HepG2 (cell line): ENCODE results near the gene OMA1. TPM values are rescaled to one million over a fixed set of nuclear protein-coding genes. Genes with fewer than 3 reads are reported as not detected.

Source experiments
- ATAC-seq: fragments of 200-7000 bp; cut with Tn5 transposase; 3 replicates; pipeline ENCODE4 v1.9.1; 2020; ENCODE audit warnings: mild to moderate bottlenecking, moderate library complexity
- BruUV-seq: library from RNA; stranded (reverse); fragments of 400-500 nt; replicated peaks from 2 replicates; lab custom pipeline; 2021; lab: Mats Ljungman, UMichigan
- CTCF ChIA-PET: fragments of 300-600 bp; formaldehyde crosslinking; extraction: SDS; loops from one replicate; lab custom pipeline; 2021; ENCODE audit warnings: low total read pairs, inconsistent platforms, low intra/inter-chr PET ratio; lab: Yijun Ruan, JAX
- POLR2A ChIA-PET: fragments of 350-600 bp; sonication (Branson Sonifier 250); formaldehyde crosslinking; loops from one replicate; lab custom pipeline; 2020; ENCODE audit warnings: antibody characterized with exemption, inconsistent platforms; lab: Yijun Ruan, JAX
- DNase-seq: peaks from one replicate; pipeline ENCODE4 v3.0.0-alpha.2; 2015; ENCODE audit warnings: low spot score
- FAIRE-seq: peaks from 3 replicates; lab custom pipeline; 2011; peaks lifted over from hg19 to GRCh38; lab: Jason Lieb, UNC
- H2AFZ ChIP-seq: one replicate; pipeline ENCODE4 v1.6.1; 2011; ENCODE audit warnings: low read length, inconsistent platforms
- H3K27ac ChIP-seq: fragments of 300-600 bp; 3 replicates; pipeline ENCODE4 v1.8.0; 2011; ENCODE audit warnings: mixed run types, mild to moderate bottlenecking, mixed read lengths, low read length, inconsistent platforms; ENCODE audit not compliant: insufficient read depth; ENCODE audit errors: extremely low read length
- H3K27me3 ChIP-seq, 2 experiments: fragments of 200-600 bp in 1 of 2; 2 replicates in 1 of 2; 3 replicates in 1 of 2; pipeline versions ENCODE4 v1.6.0 to v1.8.0; 2011; ENCODE audit warnings: low read length in 2 of 2, mild to moderate bottlenecking in 2 of 2, moderate library complexity in 2 of 2, inconsistent platforms in 1 of 2; ENCODE audit not compliant: insufficient read depth in 2 of 2, control insufficient read depth in 1 of 2
- H3K36me3 ChIP-seq, 2 experiments: fragments of 200-600 bp in 1 of 2; replicated peaks in 1 of 2; 2 replicates in 1 of 2; 3 replicates in 1 of 2; pipeline versions ENCODE4 v1.5.1 to v1.8.0; 2011; ENCODE audit warnings: low read length in 2 of 2, inconsistent platforms in 1 of 2; ENCODE audit not compliant: insufficient read depth in 2 of 2, control insufficient read depth in 1 of 2
- H3K4me1 ChIP-seq: 2 replicates; pipeline ENCODE4 v1.5.1; 2012; ENCODE audit warnings: low read length, inconsistent platforms; ENCODE audit not compliant: insufficient read depth
- H3K4me2 ChIP-seq: 2 replicates; pipeline ENCODE4 v1.6.0; 2011; ENCODE audit warnings: low read depth, low read length, inconsistent platforms
- H3K4me3 ChIP-seq, 3 experiments: fragments of 200-600 bp in 1 of 3; sonication (generic), shearing (Covaris generic) in 1 of 3; replicated peaks in 1 of 3; 2 replicates each; pipeline ENCODE4 v1.5.1; 2011 to 2016; ENCODE audit warnings: low read length in 3 of 3, inconsistent platforms in 2 of 3, low read depth in 2 of 3, mild to moderate bottlenecking in 2 of 3, control low read depth in 1 of 3, mixed read lengths in 1 of 3; ENCODE audit not compliant: insufficient read depth in 1 of 3
- H3K79me2 ChIP-seq: one replicate; pipeline ENCODE4 v1.6.1; 2011; ENCODE audit warnings: low read length, inconsistent platforms; ENCODE audit not compliant: insufficient read depth
- H3K9ac ChIP-seq: 2 replicates; pipeline ENCODE4 v1.6.0; 2011; ENCODE audit warnings: mild to moderate bottlenecking, low read depth, low read length, inconsistent platforms; ENCODE audit not compliant: insufficient read depth
- H3K9me3 ChIP-seq: 2 replicates; pipeline ENCODE4 v1.5.1; 2012; ENCODE audit warnings: mild to moderate bottlenecking, low read length
- H4K20me1 ChIP-seq: 2 replicates; pipeline ENCODE4 v1.6.0; 2011; ENCODE audit warnings: inconsistent platforms, mild to moderate bottlenecking, low read length, moderate library complexity; ENCODE audit not compliant: insufficient read depth
- RARA ChIP-seq: IDR thresholded peaks from 2 replicates; pipeline ENCODE4 v1.6.1; 2016; ENCODE audit warnings: missing genetic modification reagents, missing compliant biosample characterization
- SALL1 ChIP-seq: sonication (generic); formaldehyde crosslinking; IDR thresholded peaks from 2 replicates; pipeline ENCODE4 v1.8.0; 2022; ENCODE audit warnings: mild to moderate bottlenecking, missing genetic modification reagents
- ZNF331 ChIP-seq: sonication (generic); formaldehyde crosslinking; IDR thresholded peaks from 2 replicates; pipeline ENCODE4 v1.4.0; 2020; ENCODE audit warnings: missing genetic modification reagents
- WGBS: methylation state at CpG from one replicate; pipeline ENCODE4 v1.1.6; 2017; ENCODE audit warnings: low lambda C conversion rate; 5-methylcytosine and 5-hydroxymethylcytosine counted together
- in situ Hi-C: cut with HindIII; loops from 2 replicates; pipeline ENCODE4 v1.10.0; 2017; ENCODE audit warnings: low pct_unique_long_range_greater_than_20kb; ENCODE audit not compliant: extremely low pct_ligation_motif_present
- intact Hi-C: fragments of 100-400 bp; cut with micrococcal nuclease; formaldehyde crosslinking; loops from one replicate; pipeline ENCODE4 v1.10.0; 2022; ENCODE audit not compliant: unreplicated experiment
- polyA plus RNA-seq, 8 experiments: library from polyadenylated mRNA; depleted of rRNA in 3 of 8; stranded (reverse) in 7 of 8; unstranded in 1 of 8; fragments of >200 nt; fragmentation: Illumina TruSeq in 4 of 8; extraction: Trizol in 4 of 8; gene quantifications; 2 replicates each; pipeline versions ENCODE4 v1.2.1 to v1.2.3, GENCODE V29; 2011 to 2016; ENCODE audit warnings: low read depth in 4 of 8, missing spikeins in 1 of 8, mixed read lengths in 1 of 8; ENCODE audit not compliant: insufficient read depth in 1 of 8
- total RNA-seq, 5 experiments: library from RNA; depleted of rRNA; stranded (reverse); fragments of >200 nt; fragmentation: Illumina TruSeq; extraction: Trizol; gene quantifications; 2 replicates each; pipeline ENCODE4 v1.2.3, GENCODE V29; 2016; ENCODE audit warnings: low read depth in 1 of 5
- TF ChIP-seq, protein P1 (sequence below): IDR thresholded peaks from 2 replicates; pipeline ENCODE4 v1.6.1; 2016; ENCODE audit warnings: mild to moderate bottlenecking
- TF ChIP-seq, protein P2 (sequence below), 2 experiments: sonication (generic) in 1 of 2; formaldehyde crosslinking in 1 of 2; IDR thresholded peaks; 2 replicates each; pipeline versions ENCODE4 v1.5.1 to v1.6.1; 2011 to 2020; ENCODE audit warnings: borderline replicate concordance in 1 of 2, low read depth in 1 of 2, low read length in 1 of 2, mild to moderate bottlenecking in 1 of 2, missing genetic modification reagents in 1 of 2, moderate library complexity in 1 of 2

OMA1 gene
- total and polyA plus RNA-seq, 2 of the 13 experiments (the other 11 are each of a cell fraction or from before 2014, with no cell fraction given) = 7.0 to 26.9 TPM

DNA sequence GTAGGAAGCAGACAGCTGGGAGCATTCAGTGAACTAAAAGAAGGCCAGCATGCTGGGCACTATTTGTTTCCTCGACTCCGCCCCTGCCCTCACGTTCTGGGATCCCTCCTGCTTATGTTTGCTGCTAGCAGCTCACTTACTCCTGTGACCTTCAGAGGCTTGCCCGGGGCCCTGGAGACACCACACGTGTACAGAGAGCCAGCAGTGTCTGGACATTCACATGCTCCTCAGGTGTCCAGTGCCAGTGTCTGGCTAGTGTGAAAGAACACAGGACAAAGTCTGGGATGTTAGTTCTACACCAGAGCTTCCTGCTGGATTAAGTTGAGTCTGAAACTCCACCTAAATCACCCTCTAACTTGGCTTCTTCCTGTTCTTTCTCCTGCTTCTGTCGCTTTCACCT, 108.1 kb downstream of the OMA1 start:
- intact Hi-C loops (no loop called here), in situ Hi-C loops (no loop called here)
- no peak overlapping the region for H2AFZ ChIP-seq
- H3K9ac ChIP-seq = no peak overlapping the region
- no peaks in the 10 kb centered on the region for H3K9me3 ChIP-seq
- peak; percentile 17; the same call in 1 of the 2 replicates for TF ChIP-seq RARA (CRISPR knock-in tag)
- peak; percentile 41; the same call in 1 of the 2 replicates for TF ChIP-seq SALL1
- TF ChIP-seq, protein P1, sequence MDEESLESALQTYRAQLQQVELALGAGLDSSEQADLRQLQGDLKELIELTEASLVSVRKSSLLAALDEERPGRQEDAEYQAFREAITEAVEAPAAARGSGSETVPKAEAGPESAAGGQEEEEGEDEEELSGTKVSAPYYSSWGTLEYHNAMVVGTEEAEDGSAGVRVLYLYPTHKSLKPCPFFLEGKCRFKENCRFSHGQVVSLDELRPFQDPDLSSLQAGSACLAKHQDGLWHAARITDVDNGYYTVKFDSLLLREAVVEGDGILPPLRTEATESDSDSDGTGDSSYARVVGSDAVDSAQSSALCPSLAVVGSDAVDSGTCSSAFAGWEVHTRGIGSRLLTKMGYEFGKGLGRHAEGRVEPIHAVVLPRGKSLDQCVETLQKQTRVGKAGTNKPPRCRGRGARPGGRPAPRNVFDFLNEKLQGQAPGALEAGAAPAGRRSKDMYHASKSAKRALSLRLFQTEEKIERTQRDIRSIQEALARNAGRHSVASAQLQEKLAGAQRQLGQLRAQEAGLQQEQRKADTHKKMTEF = no peak
- H3K79me2 ChIP-seq = no peaks in the 10 kb centered on the region
- DNase-seq (no peak), FAIRE-seq (no peak), ATAC-seq (peak; percentile 70)
- no TSS peak for BruUV-seq
- H4K20me1 ChIP-seq = no peaks in the 10 kb centered on the region
- ChIA-PET CTCF (no interaction called here), POLR2A (no interaction called here)
- H3K4me1 ChIP-seq = peaks cover 14% of the 10 kb centered on the region
- whole genome bisulfite sequencing = 24% methylated on average over 5 of the region's 6 CpGs
- no peak overlapping the region for H3K4me3 ChIP-seq
- H3K27ac ChIP-seq = no peak overlapping the region
- no peaks in the 10 kb centered on the region for H3K36me3 ChIP-seq
- no peak overlapping the region for H3K4me2 ChIP-seq
- H3K27me3 ChIP-seq = peaks cover 0 to 2% of the 10 kb centered on the region in 2 experiments; a peak in 1 of 5 replicates

DNA sequence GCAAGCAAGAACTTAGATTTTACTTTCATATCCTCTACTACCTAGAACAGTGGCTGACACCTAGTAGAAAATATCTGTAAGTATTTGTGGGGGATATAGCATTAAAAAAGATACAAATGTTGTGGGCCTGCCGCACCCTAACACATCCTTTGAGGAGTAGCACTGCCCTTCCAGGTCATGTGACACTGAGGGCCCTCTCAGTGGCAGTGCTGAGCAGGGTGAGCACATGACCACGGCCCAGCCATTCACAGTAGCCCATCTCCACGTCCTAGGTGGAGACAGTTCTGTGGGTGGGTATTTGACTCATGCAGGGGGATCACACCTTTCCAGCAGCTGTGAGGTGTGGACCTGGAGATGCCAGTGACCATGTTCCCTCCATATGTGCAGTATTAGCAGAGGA, 108.9 kb downstream of the OMA1 start:
- H3K4me1 ChIP-seq = peaks cover 14% of the 10 kb centered on the region
- CTCF ChIA-PET = no interaction called here
- intact Hi-C loops (no loop called here), in situ Hi-C loops (no loop called here)
- TF ChIP-seq, protein P2, sequence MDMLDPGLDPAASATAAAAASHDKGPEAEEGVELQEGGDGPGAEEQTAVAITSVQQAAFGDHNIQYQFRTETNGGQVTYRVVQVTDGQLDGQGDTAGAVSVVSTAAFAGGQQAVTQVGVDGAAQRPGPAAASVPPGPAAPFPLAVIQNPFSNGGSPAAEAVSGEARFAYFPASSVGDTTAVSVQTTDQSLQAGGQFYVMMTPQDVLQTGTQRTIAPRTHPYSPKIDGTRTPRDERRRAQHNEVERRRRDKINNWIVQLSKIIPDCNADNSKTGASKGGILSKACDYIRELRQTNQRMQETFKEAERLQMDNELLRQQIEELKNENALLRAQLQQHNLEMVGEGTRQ (IDR thresholded peaks at IDR 0.05; ENCODE audit: low read depth, low read length) = peak; percentile 61
- TF ChIP-seq, protein P2 (CRISPR knock-in tag; IDR thresholded peaks at IDR 0.05; ENCODE audit: borderline replicate concordance) = peak; percentile 35; the same call in 1 of the 2 replicates
- no peak for TF ChIP-seq ZNF331 (CRISPR knock-in tag)
- DNase-seq (no peak), FAIRE-seq (no peak), ATAC-seq (peak; percentile 66)
- H3K9me3 ChIP-seq = no peaks in the 10 kb centered on the region
- WGBS = 53% methylated on average over 1 of the region's 3 CpGs
- no peaks in the 10 kb centered on the region for H4K20me1 ChIP-seq
- H3K36me3 ChIP-seq = no peaks in the 10 kb centered on the region
- no peak overlapping the region for H3K9ac ChIP-seq
- no peaks in the 10 kb centered on the region for H3K79me2 ChIP-seq
- H3K27ac ChIP-seq = no peak overlapping the region
- H3K4me2 ChIP-seq = no peak overlapping the region
- peaks cover 0 to 2% of the 10 kb centered on the region in 2 experiments; a peak in 1 of 5 replicates for H3K27me3 ChIP-seq
- no TSS peak for BruUV-seq
- H2AFZ ChIP-seq = no peak overlapping the region
- POLR2A ChIA-PET = no interaction called here
- H3K4me3 ChIP-seq = no peak overlapping the region
